K562 (cell line): ENCODE measurements around the gene ZNF816. TPM values are rescaled to one million over a fixed set of nuclear protein-coding genes. Genes with fewer than 3 reads are reported as not detected.
A peak's percentile ranks its signal among the peaks of the same experiment; 100 is the strongest.

ENCODE experiments used
- CBX5 ChIP-seq: IDR thresholded peaks from 2 replicates; pipeline ENCODE4 v1.6.1; 2014; ENCODE audit warnings: low read depth, borderline replicate concordance
- CHCHD3 ChIP-seq: fragments of 250-450 bp; sonication (Bioruptor Pico); IDR thresholded peaks from 2 replicates; pipeline ENCODE4 v2.1.2; 2022; ENCODE audit warnings: mild to moderate bottlenecking
- FOS ChIP-seq: IDR thresholded peaks from 3 replicates; pipeline ENCODE4 v1.6.1; 2011; ENCODE audit not compliant: insufficient read length; ENCODE audit errors: extremely low read depth
- FOXJ3 ChIP-seq: sonication (generic); formaldehyde crosslinking; IDR thresholded peaks from 2 replicates; pipeline ENCODE4 v1.4.0; 2020; ENCODE audit warnings: mild to moderate bottlenecking, missing genetic modification reagents
- LCOR ChIP-seq: sonication (generic); formaldehyde crosslinking; IDR thresholded peaks from 2 replicates; pipeline ENCODE4 v1.8.0; 2022; ENCODE audit warnings: mild to moderate bottlenecking, missing genetic modification reagents
- MGA ChIP-seq: fragments of 450-650 bp; IDR thresholded peaks from 2 replicates; pipeline ENCODE4 v1.6.1; 2016; ENCODE audit warnings: mild to moderate bottlenecking, moderate library complexity
- NCOA6 ChIP-seq: fragments of 450-650 bp; IDR thresholded peaks from 2 replicates; pipeline ENCODE4 v1.6.1; 2017; ENCODE audit warnings: mild to moderate bottlenecking
- NFE2 ChIP-seq: IDR thresholded peaks from 2 replicates; pipeline ENCODE4 v1.6.1; 2014; ENCODE audit warnings: antibody characterized with exemption, low read depth
- PCBP2 ChIP-seq: fragments of 200-400 bp; formaldehyde crosslinking; IDR thresholded peaks from 2 replicates; pipeline ENCODE4 v1.6.1; 2018; ENCODE audit warnings: low read length, low read depth, mild to moderate bottlenecking, moderate library complexity; ENCODE audit not compliant: poor library complexity, severe bottlenecking
- SMARCE1 ChIP-seq: fragments of 450-650 bp; IDR thresholded peaks from 2 replicates; pipeline ENCODE4 v1.7.1; 2016; ENCODE audit warnings: mild to moderate bottlenecking
- SRSF3 ChIP-seq: fragments of 200-400 bp; formaldehyde crosslinking; IDR thresholded peaks from 2 replicates; pipeline ENCODE4 v1.6.1; 2016; ENCODE audit warnings: mild to moderate bottlenecking, low read length, moderate library complexity; ENCODE audit not compliant: insufficient read depth
- ZC3H8 ChIP-seq: fragments of 450-650 bp; IDR thresholded peaks from 2 replicates; pipeline ENCODE4 v1.6.1; 2017
- ZNF143 ChIP-seq: sonication (generic); formaldehyde crosslinking; IDR thresholded peaks from 2 replicates; pipeline ENCODE4 v1.9.0; 2022; ENCODE audit warnings: mild to moderate bottlenecking, missing genetic modification reagents
- ZNF23 ChIP-seq: fragments of 250-450 bp; sonication (Bioruptor Pico); IDR thresholded peaks from 2 replicates; pipeline ENCODE4 v1.4.0; 2020; ENCODE audit warnings: mild to moderate bottlenecking
- ZNF668 ChIP-seq: fragments of 250-450 bp; sonication (Bioruptor Pico); IDR thresholded peaks from 2 replicates; pipeline ENCODE4 v1.8.0; 2022; ENCODE audit warnings: mild to moderate bottlenecking, inconsistent platforms
- polyA plus RNA-seq, 8 experiments: library from polyadenylated mRNA; depleted of rRNA in 4 of 8; stranded (reverse) in 5 of 8; unstranded in 3 of 8; fragments of >200 nt; fragmentation: Nextera tagmentation in 2 of 8; fragmentation: Illumina TruSeq in 1 of 8; extraction: Ambion mirVana in 2 of 8; extraction: Trizol in 1 of 8; gene quantifications; 2 replicates each; pipeline versions ENCODE4 v1.2.1 to v1.2.3, GENCODE V29; 2011 to 2014; ENCODE audit warnings: inconsistent platforms in 1 of 8, missing spikeins in 1 of 8
- total RNA-seq, 7 experiments: library from RNA; depleted of rRNA in 6 of 7; stranded (reverse); fragments of >200 nt in 6 of 7; fragmentation: Illumina TruSeq in 2 of 7; extraction: Trizol in 2 of 7; gene quantifications; 2 replicates each; pipeline versions ENCODE4 v1.2.1 to v1.2.3, GENCODE V29; 2011 to 2021; ENCODE audit warnings: low replicate concordance in 1 of 7

The ZNF816 gene
- total and polyA plus RNA-seq, 9 of the 15 experiments (the other 6 are each of a cell fraction or from before 2014, with no cell fraction given) = 8.6 to 23.4 (median 13.0) TPM

GRCh38 chr19:52936151-52936953 is 26.3 kb downstream of the ZNF816 start (continued):
- peak; percentile 73 for TF ChIP-seq MGA
- TF ChIP-seq ZNF668 = no peak
- no peak for TF ChIP-seq CBX5
- peak; percentile 54; the same call in 1 of the 2 replicates for TF ChIP-seq ZNF143
- no peak for TF ChIP-seq ZC3H8
- TF ChIP-seq LCOR (CRISPR knock-in tag) = peak; percentile 46; the same call in 1 of the 2 replicates
- TF ChIP-seq SRSF3 = no peak
- TF ChIP-seq FOS = no peak
- TF ChIP-seq FOXJ3 (CRISPR knock-in tag) = no peak
- no peak for TF ChIP-seq NCOA6
- peak; percentile 97 for TF ChIP-seq SMARCE1
- peak; percentile 22; the same call in 1 of the 2 replicates for TF ChIP-seq ZNF23
- TF ChIP-seq CHCHD3 (CRISPR knock-in tag) = no peak
- peak; percentile 98 for TF ChIP-seq NFE2
- TF ChIP-seq PCBP2 = no peak
